ENCODE data around the gene SLC2A3. TPM values are rescaled to one million over a fixed set of nuclear protein-coding genes. Genes with fewer than 3 reads are reported as not detected.

The SLC2A3 gene
- total and polyA plus RNA-seq, 2 of the 13 experiments (the other 11 are each of a cell fraction or from before 2014, with no cell fraction given) = 39.3 to 580 TPM

DNA sequence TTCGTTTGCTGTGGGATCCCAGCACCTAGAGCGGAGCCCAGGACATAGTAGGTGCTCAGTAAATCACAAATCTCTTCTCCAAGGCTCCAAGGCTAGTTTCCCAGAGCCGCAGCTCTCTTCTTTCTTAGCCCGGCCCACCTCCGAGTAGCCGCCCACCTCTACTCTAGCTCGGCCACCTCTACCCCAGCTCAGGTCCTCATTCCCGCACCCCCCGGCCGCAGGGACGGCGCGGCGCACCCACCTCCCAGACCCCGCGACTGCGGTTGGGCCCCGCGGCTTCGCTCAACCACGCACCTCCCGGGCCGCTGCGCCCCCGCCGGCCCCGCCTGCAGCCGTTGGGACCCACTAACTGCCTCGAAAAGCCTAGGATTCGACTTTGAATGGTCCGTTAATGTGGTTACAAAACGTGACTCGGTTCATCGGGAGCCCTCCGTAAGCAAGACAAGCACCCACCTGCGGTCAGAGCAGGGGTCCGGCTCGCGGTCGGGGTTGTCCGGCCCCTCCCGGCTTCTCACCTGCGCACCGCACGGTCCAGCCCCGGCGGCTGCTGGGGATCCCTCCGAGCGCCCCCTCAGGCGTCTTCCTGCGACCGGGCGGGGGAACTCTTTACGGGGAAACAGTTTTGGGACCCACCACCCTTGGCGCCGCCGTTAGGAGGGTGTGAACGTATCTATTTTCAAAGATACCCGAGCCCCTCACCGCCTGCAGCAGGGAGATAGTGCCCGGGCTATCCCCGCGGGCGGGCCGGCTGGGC is 63.2 kb downstream of the SLC2A3 start, which contains the start of gene SLC2A14:
SLC2A14 (minus strand) TSS at position 350 of the 754 bp plus-strand sequence. CDS start 3,035 bp downstream, outside the sequence.
- no peak for ATAC-seq
- no peaks in the 10 kb centered on the region for H3K9me3 ChIP-seq (ENCODE audit: low read length)
- ChIA-PET POLR2A (no interaction called here), CTCF (ENCODE audit: low intra/inter-chr PET ratio, low total read pairs) (no interaction called here)
- TF ChIP-seq KLF11 (CRISPR knock-in tag; IDR thresholded peaks at IDR 0.05) (no peak), AGO2 (optimal IDR thresholded peaks at IDR 0.05; ENCODE audit: low read depth, low read length) (peak; percentile 79), GTF2F1 (IDR thresholded peaks at IDR 0.05; ENCODE audit: low read length) (no peak), RBFOX2 (IDR thresholded peaks at IDR 0.05; ENCODE audit: low read depth, low read length) (peak; percentile 46; the same call in 1 of the 2 replicates), ZNF839 (CRISPR knock-in tag; IDR thresholded peaks at IDR 0.05; ENCODE audit: borderline replicate concordance) (no peak), ZNF567 (CRISPR knock-in tag; IDR thresholded peaks at IDR 0.05; ENCODE audit: borderline replicate concordance) (no peak), RCOR2 (CRISPR knock-in tag; IDR thresholded peaks at IDR 0.05) (no peak), POLR2A (IDR thresholded peaks at IDR 0.05; ENCODE audit: insufficient read depth in 1 of 2, low read depth in 2 of 2, low read length in 2 of 2) (0 out of 4 replicates have a peak, but pooled peaks of 1 of the 2 experiments have one; percentile 6)
- TF ChIP-seq, protein P1, sequence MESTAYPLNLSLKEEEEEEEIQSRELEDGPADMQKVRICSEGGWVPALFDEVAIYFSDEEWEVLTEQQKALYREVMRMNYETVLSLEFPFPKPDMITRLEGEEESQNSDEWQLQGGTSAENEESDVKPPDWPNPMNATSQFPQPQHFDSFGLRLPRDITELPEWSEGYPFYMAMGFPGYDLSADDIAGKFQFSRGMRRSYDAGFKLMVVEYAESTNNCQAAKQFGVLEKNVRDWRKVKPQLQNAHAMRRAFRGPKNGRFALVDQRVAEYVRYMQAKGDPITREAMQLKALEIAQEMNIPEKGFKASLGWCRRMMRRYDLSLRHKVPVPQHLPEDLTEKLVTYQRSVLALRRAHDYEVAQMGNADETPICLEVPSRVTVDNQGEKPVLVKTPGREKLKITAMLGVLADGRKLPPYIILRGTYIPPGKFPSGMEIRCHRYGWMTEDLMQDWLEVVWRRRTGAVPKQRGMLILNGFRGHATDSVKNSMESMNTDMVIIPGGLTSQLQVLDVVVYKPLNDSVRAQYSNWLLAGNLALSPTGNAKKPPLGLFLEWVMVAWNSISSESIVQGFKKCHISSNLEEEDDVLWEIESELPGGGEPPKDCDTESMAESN (CRISPR knock-in tag; conservative IDR thresholded peaks at IDR 0.05) = no peak
- TF ChIP-seq, protein P2, sequence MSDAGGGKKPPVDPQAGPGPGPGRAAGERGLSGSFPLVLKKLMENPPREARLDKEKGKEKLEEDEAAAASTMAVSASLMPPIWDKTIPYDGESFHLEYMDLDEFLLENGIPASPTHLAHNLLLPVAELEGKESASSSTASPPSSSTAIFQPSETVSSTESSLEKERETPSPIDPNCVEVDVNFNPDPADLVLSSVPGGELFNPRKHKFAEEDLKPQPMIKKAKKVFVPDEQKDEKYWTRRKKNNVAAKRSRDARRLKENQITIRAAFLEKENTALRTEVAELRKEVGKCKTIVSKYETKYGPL (CRISPR knock-in tag; IDR thresholded peaks at IDR 0.05) = no peak
- H3K4me2 ChIP-seq (ENCODE audit: low read depth, low read length) = no peak within 1 kb of the TSS
- H3K4me3 ChIP-seq (replicated peaks in 1 of 3; ENCODE audit: insufficient read depth in 1 of 3, low read depth in 2 of 3, low read length in 3 of 3) = no peak within 1 kb of the TSS
- intact Hi-C loops (cut with micrococcal nuclease; ENCODE audit: unreplicated experiment) (no loop called here), in situ Hi-C loops (cut with HindIII; ENCODE audit: extremely low pct_ligation_motif_present, low pct_unique_long_range_greater_than_20kb) (no loop called here)
- no TSS peak for BruUV-seq (replicated peaks)
- DNase-seq (ENCODE audit: low spot score) = no peak
- no peaks in the 10 kb centered on the region for H3K27me3 ChIP-seq (ENCODE audit: control insufficient read depth in 1 of 2, insufficient read depth in 2 of 2, low read length in 2 of 2)
- H3K79me2 ChIP-seq (ENCODE audit: insufficient read depth, low read length) = no peaks in the 10 kb centered on the region
- peaks cover 3 to 8% of the 10 kb centered on the region in 2 experiments; a peak in 3 of 5 replicates for H3K36me3 ChIP-seq (replicated peaks in 1 of 2; ENCODE audit: control insufficient read depth in 1 of 2, insufficient read depth in 2 of 2, low read length in 2 of 2)
- H2AFZ ChIP-seq (ENCODE audit: low read length) = no peak within 1 kb of the TSS
- no peak for FAIRE-seq
- H3K27ac ChIP-seq (ENCODE audit: extremely low read length, insufficient read depth, low read length) = no peak within 1 kb of the TSS
- peaks cover 23% of the 10 kb centered on the region for H3K4me1 ChIP-seq (ENCODE audit: insufficient read depth, low read length)
- no peaks in the 10 kb centered on the region for H4K20me1 ChIP-seq (ENCODE audit: insufficient read depth, low read length)
- no peak within 1 kb of the TSS for H3K9ac ChIP-seq (ENCODE audit: insufficient read depth, low read depth, low read length)
- 98% methylated on average over 63 of the region's 65 CpGs for WGBS (ENCODE audit: low lambda C conversion rate)
